K562 (cell line): ENCODE data around the gene NDUFAB1. TPM values are rescaled to one million over a fixed set of nuclear protein-coding genes. Genes with fewer than 3 reads are reported as not detected.

Source experiments
- ASH1L ChIP-seq: fragments of 450-650 bp; IDR thresholded peaks from 2 replicates; pipeline ENCODE4 v1.6.1; 2018; ENCODE audit warnings: borderline replicate concordance, mild to moderate bottlenecking, low read depth; ENCODE audit not compliant: partially characterized antibody
- HDAC1 ChIP-seq, 2 experiments: fragments of 450-650 bp; IDR thresholded peaks; 2 replicates each; pipeline ENCODE4 v1.6.1; 2016 to 2017; ENCODE audit warnings: inconsistent platforms in 1 of 2, mild to moderate bottlenecking in 1 of 2, moderate library complexity in 1 of 2
- HLTF ChIP-seq: fragments of 450-650 bp; IDR thresholded peaks from 2 replicates; pipeline ENCODE4 v1.6.1; 2016
- KAT7 ChIP-seq: sonication (generic); formaldehyde crosslinking; IDR thresholded peaks from 2 replicates; pipeline ENCODE4 v1.8.0; 2022; ENCODE audit warnings: missing genetic modification reagents, mild to moderate bottlenecking, borderline replicate concordance
- KDM5B ChIP-seq: fragments of 200-600 bp; sonication (generic); IDR thresholded peaks from 2 replicates; pipeline ENCODE4 v1.6.1; 2012; ENCODE audit warnings: low read depth, mild to moderate bottlenecking, moderate library complexity, low read length, control low read depth, inconsistent platforms; ENCODE audit not compliant: insufficient replicate concordance
- MTA1 ChIP-seq: fragments of 450-650 bp; IDR thresholded peaks from 2 replicates; pipeline ENCODE4 v1.6.1; 2017; ENCODE audit warnings: borderline replicate concordance
- MTA3 ChIP-seq: fragments of 450-650 bp; formaldehyde crosslinking; IDR thresholded peaks from 2 replicates; pipeline ENCODE4 v1.6.1; 2017; ENCODE audit warnings: mild to moderate bottlenecking, borderline replicate concordance
- NFRKB ChIP-seq: fragments of 450-650 bp; IDR thresholded peaks from 2 replicates; pipeline ENCODE4 v1.6.1; 2016; ENCODE audit warnings: low read depth
- NKRF ChIP-seq: fragments of 450-650 bp; IDR thresholded peaks from 2 replicates; pipeline ENCODE4 v1.6.1; 2016; ENCODE audit warnings: borderline replicate concordance
- PHB2 ChIP-seq: fragments of 450-650 bp; IDR thresholded peaks from 2 replicates; pipeline ENCODE4 v1.6.1; 2017; ENCODE audit warnings: low read depth
- PHF8 ChIP-seq: fragments of 200-600 bp; sonication (generic); IDR thresholded peaks from 2 replicates; pipeline ENCODE4 v1.6.1; 2012; ENCODE audit warnings: mixed run types, mild to moderate bottlenecking, inconsistent platforms, low read length, moderate library complexity, borderline replicate concordance
- RFX1 ChIP-seq: fragments of 450-650 bp; IDR thresholded peaks from 2 replicates; pipeline ENCODE4 v1.6.1; 2016; ENCODE audit warnings: mild to moderate bottlenecking, moderate library complexity
- TARDBP ChIP-seq: fragments of 450-650 bp; IDR thresholded peaks from 2 replicates; pipeline ENCODE4 v1.6.1; 2016
- TCF7 ChIP-seq: sonication (generic); IDR thresholded peaks from 2 replicates; pipeline ENCODE4 v1.6.1; 2016; ENCODE audit warnings: antibody characterized with exemption, borderline replicate concordance
- TFAP4 ChIP-seq: sonication (generic); formaldehyde crosslinking; IDR thresholded peaks from 2 replicates; pipeline ENCODE4 v1.8.0; 2022; ENCODE audit warnings: missing genetic modification reagents, mild to moderate bottlenecking, moderate library complexity, borderline replicate concordance
- XRCC5 ChIP-seq: fragments of 200-400 bp; formaldehyde crosslinking; IDR thresholded peaks from 2 replicates; pipeline ENCODE4 v1.6.1; 2017; ENCODE audit warnings: low read depth, mild to moderate bottlenecking, low read length
- YY1 ChIP-seq, 3 experiments: IDR thresholded peaks; 2 replicates each; pipeline ENCODE4 v1.6.1; 2011; ENCODE audit warnings: low read length in 2 of 3, mild to moderate bottlenecking in 2 of 3, moderate library complexity in 2 of 3, borderline replicate concordance in 1 of 3, control low read depth in 1 of 3, low read depth in 1 of 3; ENCODE audit not compliant: insufficient read depth in 3 of 3, insufficient replicate concordance in 2 of 3, control insufficient read depth in 1 of 3, insufficient read length in 1 of 3; ENCODE audit errors: extremely low read depth in 1 of 3
- ZBTB1 ChIP-seq: sonication (generic); formaldehyde crosslinking; IDR thresholded peaks from 2 replicates; pipeline ENCODE4 v1.8.1; 2023; ENCODE audit warnings: missing genetic modification reagents, low read depth, mild to moderate bottlenecking, borderline replicate concordance
- ZNF124 ChIP-seq: sonication (generic); formaldehyde crosslinking; IDR thresholded peaks from 2 replicates; pipeline ENCODE4 v1.8.1; 2022; ENCODE audit warnings: missing genetic modification reagents
- ZNF740 ChIP-seq, 3 experiments: fragments of 200-800 bp in 1 of 3; sonication (Bioruptor generic) in 1 of 3; sonication (generic) in 1 of 3; formaldehyde crosslinking in 1 of 3; IDR thresholded peaks; 2 replicates each; pipeline versions ENCODE4 v1.6.1 to v1.8.0; 2016 to 2022; ENCODE audit warnings: mild to moderate bottlenecking in 2 of 3, missing compliant biosample characterization in 2 of 3, missing genetic modification characterization in 2 of 3, missing genetic modification reagents in 1 of 3
- polyA plus RNA-seq, 8 experiments: library from polyadenylated mRNA; depleted of rRNA in 4 of 8; stranded (reverse) in 5 of 8; unstranded in 3 of 8; fragments of >200 nt; fragmentation: Nextera tagmentation in 2 of 8; fragmentation: Illumina TruSeq in 1 of 8; extraction: Ambion mirVana in 2 of 8; extraction: Trizol in 1 of 8; gene quantifications; 2 replicates each; pipeline versions ENCODE4 v1.2.1 to v1.2.3, GENCODE V29; 2011 to 2014; ENCODE audit warnings: inconsistent platforms in 1 of 8, missing spikeins in 1 of 8
- total RNA-seq, 7 experiments: library from RNA; depleted of rRNA in 6 of 7; stranded (reverse); fragments of >200 nt in 6 of 7; fragmentation: Illumina TruSeq in 2 of 7; extraction: Trizol in 2 of 7; gene quantifications; 2 replicates each; pipeline versions ENCODE4 v1.2.1 to v1.2.3, GENCODE V29; 2011 to 2021; ENCODE audit warnings: low replicate concordance in 1 of 7

Gene NDUFAB1
- total and polyA plus RNA-seq, 9 of the 15 experiments (the other 6 are each of a cell fraction or from before 2014, with no cell fraction given): 123 to 481 (median 238) TPM

- TF ChIP-seq TFAP4: peak; percentile 100
- TF ChIP-seq ZBTB1 (CRISPR knock-in tag): 0 out of 2 replicates have a peak, but pooled peaks have one; percentile 52
- no peak for TF ChIP-seq PHB2
- TF ChIP-seq KDM5B: peak; percentile 77
- peak; percentile 92 to 100; a peak in 3 of 4 replicates for TF ChIP-seq HDAC1 (IDR thresholded peaks at IDR 0.05)
- TF ChIP-seq ZNF740 (CRISPR knock-in tag; IDR thresholded peaks at IDR 0.05): 0 out of 2 replicates have a peak, but pooled peaks have one; percentile 25
- TF ChIP-seq ZNF740 (tag; IDR thresholded peaks at IDR 0.05): no peak
- TF ChIP-seq XRCC5: peak; percentile 97
- TF ChIP-seq KAT7 (CRISPR knock-in tag): peak; percentile 25; the same call in 1 of the 2 replicates
- TF ChIP-seq ASH1L: peak; percentile 13
- TF ChIP-seq HLTF: 0 out of 2 replicates have a peak, but pooled peaks have one; percentile 51
- peak; percentile 73; the same call in 1 of the 2 replicates for TF ChIP-seq TARDBP
- no peak for TF ChIP-seq ZNF124
- TF ChIP-seq RFX1: peak; percentile 94
- 0 out of 2 replicates have a peak, but pooled peaks have one; percentile 23 for TF ChIP-seq TCF7
- TF ChIP-seq NFRKB: 0 out of 2 replicates have a peak, but pooled peaks have one; percentile 38
- TF ChIP-seq MTA1: 0 out of 2 replicates have a peak, but pooled peaks have one; percentile 20
- TF ChIP-seq MTA3: peak; percentile 89
- peak; percentile 99 for TF ChIP-seq NKRF
- TF ChIP-seq YY1 (IDR thresholded peaks at IDR 0.05; ENCODE audit: borderline replicate concordance in 1 of 3, control insufficient read depth in 1 of 3, extremely low read depth in 1 of 3, insufficient read depth in 3 of 3, insufficient read length in 1 of 3, insufficient replicate concordance in 2 of 3, low read depth in 1 of 3, low read length in 2 of 3): peak; percentile 77 to 97 (median 93)
- peak; percentile 85 for TF ChIP-seq PHF8
These were observed 39.0 kb downstream of the NDUFAB1 start, which contains the start of the genes EARS2 and UBFD1 (continued) for GRCh38 chr16:23556881-23557778.
